Measurements from ENCODE around the gene CCBE1.

CCBE1 gene

GRCh38 chr18:59565957-59566356 lies 131.3 kb downstream of the CCBE1 start:
- no peak for DNase-seq

- no peak for DNase-seq
Observed at GRCh38 chr18:59564561-59564960, 132.7 kb downstream of the CCBE1 start.

- DNase-seq: no peak
Observed at GRCh38 chr18:59563176-59563785, 133.9 kb downstream of the CCBE1 start.

GRCh38 chr18:59562751-59563150 lies 134.5 kb downstream of the CCBE1 start:
- DNase-seq: no peak

- DNase-seq: no peak
Observed at GRCh38 chr18:59561612-59562011, 135.6 kb downstream of the CCBE1 start.

GRCh38 chr18:59560556-59560955 lies 136.7 kb downstream of the CCBE1 start:
- DNase-seq: no peak

- no peak for DNase-seq
Observed at GRCh38 chr18:59559528-59559927, 137.7 kb downstream of the CCBE1 start.

GRCh38 chr18:59555995-59556659 lies 141.1 kb downstream of the CCBE1 start:
- DNase-seq: no peak

GRCh38 chr18:59554796-59555335 lies 142.4 kb downstream of the CCBE1 start:
- no peak for DNase-seq

- no peak for DNase-seq
Observed at GRCh38 chr18:59553273-59553870, 143.9 kb downstream of the CCBE1 start.

- DNase-seq: no peak
Observed at GRCh38 chr18:59551902-59552635, 145.2 kb downstream of the CCBE1 start.

- no peak for DNase-seq
Observed at GRCh38 chr18:59550174-59550516, 147.1 kb downstream of the CCBE1 start.

- no peak for DNase-seq
Observed at GRCh38 chr18:59549503-59550173, 147.6 kb downstream of the CCBE1 start.

- DNase-seq: no peak
Observed at GRCh38 chr18:59547581-59548182, 149.5 kb downstream of the CCBE1 start.

- DNase-seq: peak; percentile 25
Observed at GRCh38 chr18:59546188-59546587, 151.0 kb downstream of the CCBE1 start.

- no peak for DNase-seq
Observed at GRCh38 chr18:59540780-59541179, 156.4 kb downstream of the CCBE1 start.

- DNase-seq: no peak
Observed at GRCh38 chr18:59540346-59540745, 156.9 kb downstream of the CCBE1 start.

GRCh38 chr18:59539108-59539507 lies 158.1 kb downstream of the CCBE1 start:
- no peak for DNase-seq

- no peak for DNase-seq
Observed at GRCh38 chr18:59537579-59537978, 159.6 kb downstream of the CCBE1 start.

- DNase-seq: no peak
Observed at GRCh38 chr18:59536166-59536565, 161.1 kb downstream of the CCBE1 start.

GRCh38 chr18:59535055-59535454 lies 162.2 kb downstream of the CCBE1 start:
- DNase-seq: no peak

- no peak for DNase-seq
Observed at GRCh38 chr18:59528866-59529265, 168.4 kb downstream of the CCBE1 start.

All from T1000 (cell line).